Osteocyte (in vitro differentiated cells): ENCODE measurements around the gene MYRIP. TPM values are rescaled to one million over a fixed set of nuclear protein-coding genes. Genes with fewer than 3 reads are reported as not detected.

ENCODE experiments used
- DNase-seq: peaks from one replicate; pipeline ENCODE4 v3.0.0; 2021; ENCODE audit warnings: mixed read lengths; ENCODE audit not compliant: unreplicated experiment; ENCODE audit errors: extremely low spot score
- H3K27ac Mint-ChIP-seq: one replicate; pipeline ENCODE4 v1.8.0; 2021; ENCODE audit warnings: mild to moderate bottlenecking, mixed read lengths; ENCODE audit not compliant: unreplicated experiment
- H3K27me3 Mint-ChIP-seq: one replicate; pipeline ENCODE4 v1.8.0; 2021; ENCODE audit warnings: mixed read lengths; ENCODE audit not compliant: unreplicated experiment
- H3K36me3 Mint-ChIP-seq: one replicate; pipeline ENCODE4 v1.8.0; 2021; ENCODE audit warnings: mixed read lengths; ENCODE audit not compliant: unreplicated experiment
- H3K4me1 Mint-ChIP-seq: one replicate; pipeline ENCODE4 v1.8.0; 2021; ENCODE audit warnings: mixed read lengths; ENCODE audit not compliant: unreplicated experiment
- H3K4me3 Mint-ChIP-seq: one replicate; pipeline ENCODE4 v1.8.0; 2021; ENCODE audit warnings: mild to moderate bottlenecking, moderate library complexity, mixed read lengths; ENCODE audit not compliant: unreplicated experiment
- H3K9me3 Mint-ChIP-seq: one replicate; pipeline ENCODE4 v1.8.0; 2021; ENCODE audit warnings: mixed read lengths; ENCODE audit not compliant: unreplicated experiment
- total RNA-seq: library from RNA; stranded (reverse); gene quantifications from 2 replicates; pipeline ENCODE4 v1.2.1, GENCODE V29; 2021
- TF ChIP-seq, protein P1 (sequence below): fragments of 200-600 bp; sonication (generic); IDR thresholded peaks from 2 replicates; pipeline ENCODE4 v1.5.0; 2021; ENCODE audit warnings: antibody characterized with exemption, mild to moderate bottlenecking, moderate library complexity

MYRIP gene
- total RNA-seq, 1 donor from 2014 or later, result 0.62 TPM

DNA sequence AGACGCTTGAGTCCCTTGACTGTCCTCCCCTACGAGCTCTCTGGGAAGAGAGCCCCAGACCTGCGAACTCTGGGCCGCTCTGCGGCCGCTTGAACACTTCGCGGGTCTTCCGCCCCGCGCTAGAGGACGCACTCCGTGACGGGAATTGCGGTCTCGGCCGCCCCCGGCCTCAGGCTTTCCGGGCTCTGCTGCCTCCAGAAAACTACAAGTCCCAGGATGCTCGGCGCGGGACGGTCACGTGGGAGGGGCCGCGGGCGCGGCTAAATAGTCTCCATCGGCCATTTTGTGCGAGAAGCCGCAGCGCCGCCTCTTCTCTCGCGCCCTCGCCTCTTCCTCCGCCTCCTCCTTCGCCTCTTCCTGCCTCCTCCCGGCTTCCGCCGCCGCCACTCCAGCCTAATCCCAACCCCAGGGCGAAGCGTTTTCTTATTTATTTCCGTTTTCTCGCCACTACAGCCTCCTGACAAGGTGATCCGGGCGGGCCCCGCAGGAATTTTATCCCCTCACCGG lies 500.1 kb downstream of the MYRIP start, which contains the start of gene EIF1B:
EIF1B (plus strand) TSS at position 290 of the 507 bp plus-strand sequence. CDS start 235 bp downstream, outside the sequence.
- TF ChIP-seq, protein P1, sequence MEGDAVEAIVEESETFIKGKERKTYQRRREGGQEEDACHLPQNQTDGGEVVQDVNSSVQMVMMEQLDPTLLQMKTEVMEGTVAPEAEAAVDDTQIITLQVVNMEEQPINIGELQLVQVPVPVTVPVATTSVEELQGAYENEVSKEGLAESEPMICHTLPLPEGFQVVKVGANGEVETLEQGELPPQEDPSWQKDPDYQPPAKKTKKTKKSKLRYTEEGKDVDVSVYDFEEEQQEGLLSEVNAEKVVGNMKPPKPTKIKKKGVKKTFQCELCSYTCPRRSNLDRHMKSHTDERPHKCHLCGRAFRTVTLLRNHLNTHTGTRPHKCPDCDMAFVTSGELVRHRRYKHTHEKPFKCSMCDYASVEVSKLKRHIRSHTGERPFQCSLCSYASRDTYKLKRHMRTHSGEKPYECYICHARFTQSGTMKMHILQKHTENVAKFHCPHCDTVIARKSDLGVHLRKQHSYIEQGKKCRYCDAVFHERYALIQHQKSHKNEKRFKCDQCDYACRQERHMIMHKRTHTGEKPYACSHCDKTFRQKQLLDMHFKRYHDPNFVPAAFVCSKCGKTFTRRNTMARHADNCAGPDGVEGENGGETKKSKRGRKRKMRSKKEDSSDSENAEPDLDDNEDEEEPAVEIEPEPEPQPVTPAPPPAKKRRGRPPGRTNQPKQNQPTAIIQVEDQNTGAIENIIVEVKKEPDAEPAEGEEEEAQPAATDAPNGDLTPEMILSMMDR, result peak; percentile 93
- H3K4me3 Mint-ChIP-seq, result peak within 1 kb of the TSS; percentile 100
- H3K27ac Mint-ChIP-seq, result peak within 1 kb of the TSS; percentile 100
- no peaks in the 10 kb centered on the region for H3K27me3 Mint-ChIP-seq
- peak; percentile 99 for DNase-seq
- no peaks in the 10 kb centered on the region for H3K9me3 Mint-ChIP-seq
- H3K4me1 Mint-ChIP-seq, result peaks cover 19% of the 10 kb centered on the region
- H3K36me3 Mint-ChIP-seq, result peaks cover 29% of the 10 kb centered on the region
